Measurements from ENCODE around the gene ZNF793. TPM values are rescaled to one million over a fixed set of nuclear protein-coding genes. Genes with fewer than 3 reads are reported as not detected.

Gene ZNF793
- total RNA-seq, 3 donors from 2014 or later (not counting 1 experiment from before 2014, with no cell fraction given), result 3.1 to 9.6 (median 4.3) TPM

GRCh38 chr19:37467608-37468090 lies 39.1 kb upstream of the ZNF793 start:
- DNase-seq (no peak), ATAC-seq (no peak)
- Mint-ChIP-seq H3K27ac (peak overlapping the region; percentile 97 to 99), H3K4me1 (peaks cover 35 to 49% of the 10 kb centered on the region in 2 donors), H3K27me3 (ENCODE audit: low read depth in 2 of 2) (no peaks in the 10 kb centered on the region), H3K36me3 (peaks cover 5% of the 10 kb centered on the region), H3K9me3 (peaks cover 0 to 9% of the 10 kb centered on the region in 2 donors), H3K4me3 (peak overlapping the region; percentile 94)
- Histone ChIP-seq H3K9me3 (ENCODE audit: control insufficient read depth, insufficient read depth, low read length) (peaks cover 9% of the 10 kb centered on the region), H3K4me1 (ENCODE audit: control insufficient read depth, insufficient read depth, low read length) (peaks cover 31% of the 10 kb centered on the region), H3K27me3 (ENCODE audit: control insufficient read depth, insufficient read depth, low read length) (no peaks in the 10 kb centered on the region), H3K36me3 (ENCODE audit: control insufficient read depth, insufficient read depth, low read length) (peaks cover 22% of the 10 kb centered on the region), H3K4me3 (ENCODE audit: low read length) (peak overlapping the region; percentile 89), H3K27ac (ENCODE audit: low read length) (peak overlapping the region; percentile 92)
- TF ChIP-seq CTCF (IDR thresholded peaks at IDR 0.05), result no peak
- 52% methylated on average over 17 of the region's 18 CpGs for WGBS (ENCODE audit: insufficient coverage)
- intact Hi-C loops (cut with micrococcal nuclease), result loop anchor here (1.0 to 5.0 kb wide), 9 partner anchors 96 to 860 kb away; partner anchors contain the start of genes ZNF382, ZNF527, ZNF540 and ZNF571

GRCh38 chr19:37468961-37469777 lies 37.6 kb upstream of the ZNF793 start, which contains the start of gene ZNF570:
ZNF570 (plus strand) TSS chr19:37469356; CDS start chr19:37470355, 999 bp downstream.
- peak; percentile 67 to 84 (median 72) for ATAC-seq

GRCh38 chr19:37470216-37470615 lies 36.5 kb upstream of the ZNF793 start:
- Mint-ChIP-seq H3K4me1 (peaks cover 35 to 43% of the 10 kb centered on the region in 2 donors), H3K36me3 (peaks cover 1% of the 10 kb centered on the region), H3K9me3 (peaks cover 0 to 6% of the 10 kb centered on the region in 2 donors), H3K27me3 (ENCODE audit: low read depth in 2 of 2) (no peaks in the 10 kb centered on the region), H3K27ac (peak overlapping the region; percentile 97 to 99), H3K4me3 (peak overlapping the region; percentile 97)
- DNase-seq (no peak), ATAC-seq (no peak)
- Histone ChIP-seq H3K9me3 (ENCODE audit: control insufficient read depth, insufficient read depth, low read length) (peaks cover 12% of the 10 kb centered on the region), H3K36me3 (ENCODE audit: control insufficient read depth, insufficient read depth, low read length) (peaks cover 10% of the 10 kb centered on the region), H3K27ac (ENCODE audit: low read length) (peak overlapping the region; percentile 90), H3K4me3 (ENCODE audit: low read length) (no peak overlapping the region), H3K27me3 (ENCODE audit: control insufficient read depth, insufficient read depth, low read length) (no peaks in the 10 kb centered on the region), H3K4me1 (ENCODE audit: control insufficient read depth, insufficient read depth, low read length) (peaks cover 31% of the 10 kb centered on the region)
- no peak for TF ChIP-seq CTCF (IDR thresholded peaks at IDR 0.05)
- 95% methylated on average over 4 of the region's 4 CpGs for WGBS (ENCODE audit: insufficient coverage)
- intact Hi-C loops (cut with micrococcal nuclease), result no loop called here

More at GRCh38 chr19:37468961-37469777, 37.6 kb upstream of the ZNF793 start, which contains the start of gene ZNF570:
- Histone ChIP-seq H3K27ac (ENCODE audit: low read length) (peak within 1 kb of the TSS; percentile 90), H3K4me1 (ENCODE audit: control insufficient read depth, insufficient read depth, low read length) (peaks cover 31% of the 10 kb centered on the region), H3K9me3 (ENCODE audit: control insufficient read depth, insufficient read depth, low read length) (peaks cover 12% of the 10 kb centered on the region), H3K4me3 (ENCODE audit: low read length) (peak within 1 kb of the TSS; percentile 74), H3K36me3 (ENCODE audit: control insufficient read depth, insufficient read depth, low read length) (peaks cover 12% of the 10 kb centered on the region), H3K27me3 (ENCODE audit: control insufficient read depth, insufficient read depth, low read length) (no peaks in the 10 kb centered on the region)
- Mint-ChIP-seq H3K36me3 (peaks cover 5% of the 10 kb centered on the region), H3K27ac (peak within 1 kb of the TSS; percentile 97 to 99), H3K27me3 (ENCODE audit: low read depth in 2 of 2) (no peaks in the 10 kb centered on the region), H3K9me3 (peaks cover 0 to 9% of the 10 kb centered on the region in 2 donors), H3K4me3 (peak within 1 kb of the TSS; percentile 97), H3K4me1 (peaks cover 35 to 49% of the 10 kb centered on the region in 2 donors)
- intact Hi-C loops (cut with micrococcal nuclease), result loop anchor here (1.0 to 5.0 kb wide), 5 partner anchors 37 to 862 kb away; partner anchors contain the start of genes ZNF382, ZNF585A, ZNF607 and ZNF793
- WGBS (ENCODE audit: insufficient coverage), result under 1% methylated on average over 63 of the region's 63 CpGs
- TF ChIP-seq CTCF (IDR thresholded peaks at IDR 0.05), result no peak
- DNase-seq, result peak; percentile 86 to 92

Data from natural killer cell (primary cell).